ENCODE measurements around the gene PEX5L.

GRCh38 chr3:179745716-179746115 is 291.0 kb downstream of the PEX5L start:
- no peak for TF ChIP-seq POLR2AphosphoS5 (IDR thresholded peaks at IDR 0.05; ENCODE audit: low read depth, low read length)
- no peak for TF ChIP-seq TAF1 (IDR thresholded peaks at IDR 0.05; ENCODE audit: borderline replicate concordance, insufficient read depth, low read length)
- TF ChIP-seq REST (IDR thresholded peaks at IDR 0.05; ENCODE audit: insufficient read depth in 1 of 2, low read depth in 2 of 2, low read length in 2 of 2), result no peak
- TF ChIP-seq SIN3A (IDR thresholded peaks at IDR 0.05; ENCODE audit: borderline replicate concordance, insufficient read depth, low read length), result no peak

Data from PFSK-1 (cell line).